SU-DHL-6 (cell line): ENCODE results near the gene ATP2A3.

Source experiments
- H2AFZ ChIP-seq: fragments of 200-600 bp; sonication (generic); 2 replicates; pipeline ENCODE4 v1.6.1; 2014; ENCODE audit warnings: low read depth, mild to moderate bottlenecking, moderate library complexity, mixed read lengths, antibody characterized with exemption, low read length; ENCODE audit not compliant: severe bottlenecking
- H3F3A ChIP-seq: fragments of 200-600 bp; shearing (Covaris generic); 2 replicates; pipeline ENCODE4 v1.6.0; 2016; ENCODE audit warnings: antibody characterized with exemption, mild to moderate bottlenecking; ENCODE audit not compliant: insufficient read depth
- H3K27ac ChIP-seq: fragments of 200-600 bp; sonication (generic); 2 replicates; pipeline ENCODE4 v1.5.1; 2016; ENCODE audit warnings: low read depth, mild to moderate bottlenecking, low read length, moderate library complexity, mixed read lengths
- H3K27me3 ChIP-seq: fragments of 200-600 bp; sonication (generic), shearing (Covaris generic); 2 replicates; pipeline ENCODE4 v1.6.0; 2014; ENCODE audit warnings: mild to moderate bottlenecking, low read length
- H3K36me3 ChIP-seq: fragments of 200-600 bp; sonication (generic); 2 replicates; pipeline ENCODE4 v1.6.1; 2014; ENCODE audit warnings: mild to moderate bottlenecking, low read length, mixed read lengths
- H3K4me2 ChIP-seq: fragments of 300-600, 200-600 bp; shearing (Covaris generic), sonication (generic); 2 replicates; pipeline ENCODE4 v1.6.0; 2014; ENCODE audit warnings: low read length, low read depth, mild to moderate bottlenecking; ENCODE audit not compliant: poor library complexity, severe bottlenecking
- H3K4me3 ChIP-seq: fragments of 200-600 bp; sonication (generic); 2 replicates; pipeline ENCODE4 v1.5.1; 2014; ENCODE audit warnings: antibody characterized with exemption, low read length, mild to moderate bottlenecking, mixed read lengths; ENCODE audit not compliant: insufficient read depth, poor library complexity, severe bottlenecking
- H3K79me2 ChIP-seq: fragments of 200-600 bp; sonication (generic); 2 replicates; pipeline ENCODE4 v1.6.1; 2014; ENCODE audit warnings: mild to moderate bottlenecking, low read length, moderate library complexity; ENCODE audit not compliant: insufficient read depth
- H3K9ac ChIP-seq: fragments of 200-600 bp; sonication (generic); 2 replicates; pipeline ENCODE4 v1.7.0; 2014; ENCODE audit warnings: mild to moderate bottlenecking, low read length
- H3K9me2 ChIP-seq: fragments of 200-600 bp; sonication (generic); replicated peaks from 2 replicates; pipeline ENCODE4 v1.6.1; 2014; ENCODE audit warnings: low read length; ENCODE audit not compliant: insufficient read depth
- H3K9me3 ChIP-seq: fragments of 200-600 bp; sonication (generic); 2 replicates; pipeline ENCODE4 v1.6.1; 2014; ENCODE audit warnings: low read length, mixed read lengths; ENCODE audit not compliant: insufficient read depth
- H4K20me1 ChIP-seq: fragments of 200-600 bp; sonication (generic); 2 replicates; pipeline ENCODE4 v1.6.1; 2014; ENCODE audit warnings: low read depth, mild to moderate bottlenecking, antibody characterized with exemption, low read length, moderate library complexity, mixed read lengths
- EZH2phosphoT487 ChIP-seq: fragments of 200-600 bp; sonication (generic), shearing (Covaris generic); conservative IDR thresholded peaks from 2 replicates; pipeline ENCODE4 v1.6.1; 2018; ENCODE audit warnings: mild to moderate bottlenecking, antibody characterized with exemption, low read length, moderate library complexity, mixed read lengths
- TF ChIP-seq, protein P1 (sequence below): fragments of 200-600 bp; sonication (generic); IDR thresholded peaks from one replicate; pipeline ENCODE4 v1.5.1; 2017; ENCODE audit warnings: antibody characterized with exemption, mild to moderate bottlenecking, low read length, moderate library complexity; ENCODE audit not compliant: insufficient read depth, poor library complexity, severe bottlenecking

ATP2A3 gene

DNA sequence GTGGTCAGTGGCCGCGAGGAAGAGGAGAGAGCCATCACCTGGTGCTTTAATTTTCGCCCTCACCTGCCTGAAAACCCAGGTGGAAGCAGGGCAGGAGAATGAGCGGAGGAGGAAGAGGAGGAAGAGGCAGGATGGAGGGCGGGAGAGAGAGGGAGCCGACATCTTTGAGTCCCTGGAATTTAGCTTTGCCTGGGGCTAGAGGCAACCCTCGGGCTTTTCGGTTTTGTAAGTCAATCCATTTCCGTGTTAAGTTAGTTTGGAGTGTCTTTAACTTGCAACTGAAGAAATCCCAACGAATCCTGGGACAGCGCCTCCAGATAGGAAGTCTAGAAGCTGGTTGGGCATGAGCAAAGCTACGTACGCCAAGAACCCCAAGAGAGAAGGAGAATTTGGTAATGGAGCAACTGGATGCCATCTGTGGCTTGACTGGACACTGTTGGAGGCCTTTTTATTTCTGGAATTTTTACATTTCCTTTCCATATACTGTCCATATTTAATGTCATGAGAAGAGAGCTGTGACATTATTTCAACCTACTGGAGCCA lies 36.9 kb upstream of the ATP2A3 start:
- no peaks in the 10 kb centered on the region for H3K36me3 ChIP-seq
- no peaks in the 10 kb centered on the region for H3K9me2 ChIP-seq
- TF ChIP-seq EZH2phosphoT487: no peak
- TF ChIP-seq, protein P1, sequence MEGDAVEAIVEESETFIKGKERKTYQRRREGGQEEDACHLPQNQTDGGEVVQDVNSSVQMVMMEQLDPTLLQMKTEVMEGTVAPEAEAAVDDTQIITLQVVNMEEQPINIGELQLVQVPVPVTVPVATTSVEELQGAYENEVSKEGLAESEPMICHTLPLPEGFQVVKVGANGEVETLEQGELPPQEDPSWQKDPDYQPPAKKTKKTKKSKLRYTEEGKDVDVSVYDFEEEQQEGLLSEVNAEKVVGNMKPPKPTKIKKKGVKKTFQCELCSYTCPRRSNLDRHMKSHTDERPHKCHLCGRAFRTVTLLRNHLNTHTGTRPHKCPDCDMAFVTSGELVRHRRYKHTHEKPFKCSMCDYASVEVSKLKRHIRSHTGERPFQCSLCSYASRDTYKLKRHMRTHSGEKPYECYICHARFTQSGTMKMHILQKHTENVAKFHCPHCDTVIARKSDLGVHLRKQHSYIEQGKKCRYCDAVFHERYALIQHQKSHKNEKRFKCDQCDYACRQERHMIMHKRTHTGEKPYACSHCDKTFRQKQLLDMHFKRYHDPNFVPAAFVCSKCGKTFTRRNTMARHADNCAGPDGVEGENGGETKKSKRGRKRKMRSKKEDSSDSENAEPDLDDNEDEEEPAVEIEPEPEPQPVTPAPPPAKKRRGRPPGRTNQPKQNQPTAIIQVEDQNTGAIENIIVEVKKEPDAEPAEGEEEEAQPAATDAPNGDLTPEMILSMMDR: no peak
- H3K9me3 ChIP-seq: no peaks in the 10 kb centered on the region
- H4K20me1 ChIP-seq: no peaks in the 10 kb centered on the region
- H3F3A ChIP-seq: no peaks in the 10 kb centered on the region
- no peak overlapping the region for H3K9ac ChIP-seq
- no peaks in the 10 kb centered on the region for H3K79me2 ChIP-seq
- no peaks in the 10 kb centered on the region for H3K27me3 ChIP-seq
- no peak overlapping the region for H3K4me2 ChIP-seq
- H3K4me3 ChIP-seq: no peak overlapping the region
- H2AFZ ChIP-seq: no peak overlapping the region
- H3K27ac ChIP-seq: no peak overlapping the region

DNA sequence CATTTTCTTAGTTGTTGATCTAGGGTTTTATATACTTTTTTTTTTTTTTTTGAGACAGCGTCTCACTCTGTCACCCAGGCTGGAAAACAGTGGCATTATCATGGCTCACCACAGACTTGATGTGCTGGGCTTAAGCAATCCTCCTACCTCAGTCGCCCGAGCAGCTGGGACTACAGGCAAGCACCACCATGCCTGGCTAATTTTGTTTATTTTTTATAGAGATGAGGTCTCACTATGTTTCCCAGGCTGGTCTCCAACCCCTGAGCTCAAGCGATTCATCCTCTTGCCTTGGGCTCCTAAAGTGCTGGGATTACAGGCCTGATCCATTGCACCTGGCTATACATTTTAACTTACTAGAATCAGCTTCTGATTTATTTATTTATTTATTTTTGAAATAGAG lies 34.2 kb upstream of the ATP2A3 start:
- Histone ChIP-seq H3F3A (no peaks in the 10 kb centered on the region), H3K79me2 (no peaks in the 10 kb centered on the region), H3K9ac (no peak overlapping the region), H2AFZ (no peak overlapping the region), H4K20me1 (no peaks in the 10 kb centered on the region), H3K27ac (no peak overlapping the region), H3K9me3 (no peaks in the 10 kb centered on the region), H3K36me3 (no peaks in the 10 kb centered on the region), H3K9me2 (no peaks in the 10 kb centered on the region), H3K4me2 (no peak overlapping the region), H3K4me3 (no peak overlapping the region), H3K27me3 (no peaks in the 10 kb centered on the region)
- TF ChIP-seq, protein P1: no peak
- no peak for TF ChIP-seq EZH2phosphoT487

DNA sequence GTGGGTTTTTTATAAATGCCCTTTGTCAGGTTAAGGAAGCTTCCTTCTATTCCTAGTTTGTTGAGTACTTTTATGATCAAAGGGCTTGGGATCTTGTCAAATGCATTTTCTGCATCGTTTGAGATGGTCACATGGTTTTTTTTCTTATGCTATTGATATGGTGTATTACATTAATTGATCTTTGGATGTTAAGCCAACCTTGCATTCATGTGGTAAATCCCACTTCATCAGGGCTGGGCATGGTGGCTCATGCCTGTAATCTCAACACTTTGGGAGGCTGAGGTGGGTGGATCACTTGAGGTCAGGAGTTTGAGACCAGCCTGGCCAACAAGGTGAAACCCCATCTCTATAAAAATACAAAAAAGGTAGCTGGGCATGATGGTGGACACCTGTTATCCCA lies 30.8 kb upstream of the ATP2A3 start:
- H3K79me2 ChIP-seq: no peaks in the 10 kb centered on the region
- TF ChIP-seq, protein P1: no peak
- no peak for TF ChIP-seq EZH2phosphoT487
- H3K36me3 ChIP-seq: no peaks in the 10 kb centered on the region
- H3K9me3 ChIP-seq: no peaks in the 10 kb centered on the region
- no peak overlapping the region for H3K4me3 ChIP-seq
- no peaks in the 10 kb centered on the region for H3K27me3 ChIP-seq
- H3K27ac ChIP-seq: no peak overlapping the region
- no peaks in the 10 kb centered on the region for H3K9me2 ChIP-seq
- no peaks in the 10 kb centered on the region for H3F3A ChIP-seq
- no peak overlapping the region for H3K4me2 ChIP-seq
- no peak overlapping the region for H2AFZ ChIP-seq
- H4K20me1 ChIP-seq: no peaks in the 10 kb centered on the region
- H3K9ac ChIP-seq: no peak overlapping the region
